Suppressor macrophage treated with lipopolysaccharide for 4 hours (primary cell): ENCODE data around the gene SGPP2.
"Not testable (repeated sequence)": the region's sequence is repeated elsewhere in the genome, so short reads cannot be mapped to it uniquely, and the experiment has no call there.

Experiments used
- DNase-seq: peaks from one replicate; pipeline ENCODE4 v3.0.0-alpha.2; 2020

The SGPP2 gene

GRCh38 chr2:222424276-222424728 lies at the start of gene SGPP2:
TSS of gene SGPP2 (plus strand) at chr2:222424543. CDS start at chr2:222424603, 60 bp downstream.
- no peak for DNase-seq

DNA sequence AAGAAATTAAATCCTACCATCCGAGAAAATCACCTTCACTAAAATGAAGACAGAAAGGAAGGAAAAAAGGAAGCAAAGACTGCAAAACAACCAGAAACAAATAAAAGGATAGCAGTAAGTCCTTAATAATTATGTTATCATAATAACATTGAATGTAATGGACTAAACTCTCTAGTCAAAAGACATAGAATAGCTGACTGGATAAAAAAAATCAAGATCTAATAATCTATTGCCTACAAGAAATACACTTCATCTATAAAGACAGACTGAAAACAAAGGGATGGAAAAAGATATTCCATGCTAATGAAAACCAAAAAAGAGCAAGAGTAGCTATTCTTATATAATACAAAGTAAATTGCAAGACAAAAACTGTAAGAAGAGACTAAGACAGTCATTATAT lies 48.5 kb upstream of the SGPP2 start:
- no peak for DNase-seq

DNA sequence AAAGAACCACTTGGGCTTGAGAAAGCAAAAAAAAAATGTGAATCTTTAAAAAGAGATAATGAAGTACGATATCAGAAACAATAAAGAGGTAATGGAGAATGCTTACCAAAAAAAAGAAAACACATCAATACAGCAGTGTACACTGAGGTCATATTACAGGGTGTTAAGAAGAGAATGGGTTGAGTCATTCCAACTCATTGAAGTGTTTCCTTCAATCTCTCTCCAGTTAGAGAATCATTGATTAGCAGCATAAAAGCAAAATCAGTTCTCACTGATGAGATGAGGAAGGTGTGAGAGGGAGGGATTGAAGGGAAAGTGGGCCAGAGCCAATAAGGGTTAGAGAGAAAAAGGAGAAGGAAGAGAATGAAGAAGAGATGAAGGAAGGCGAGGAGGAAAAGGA lies 43.9 kb upstream of the SGPP2 start:
- DNase-seq = no peak

- DNase-seq = no peak
Measured at GRCh38 chr2:222381566-222381965, 42.8 kb upstream of the SGPP2 start.

DNA sequence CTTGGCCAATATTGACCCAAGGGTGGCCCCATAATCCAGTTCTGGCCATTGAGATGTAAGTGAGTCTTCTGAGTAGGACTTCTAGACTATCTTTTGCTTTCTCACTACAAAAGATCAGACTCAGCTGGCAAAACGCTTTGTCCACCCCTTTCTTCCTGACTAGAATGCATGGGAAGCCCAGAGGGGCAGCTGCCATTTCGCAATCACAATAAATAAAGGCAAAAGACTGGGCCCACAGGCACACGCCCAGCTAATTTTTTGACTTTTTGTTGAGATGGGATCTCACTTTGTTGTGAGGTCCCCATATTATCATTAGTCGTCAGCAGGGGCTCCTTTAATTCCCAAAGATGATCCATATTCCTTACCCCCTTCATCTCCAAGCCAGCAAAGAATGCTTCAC lies 41.1 kb upstream of the SGPP2 start:
- no peak for DNase-seq

- peak; percentile 12 for DNase-seq
Measured at GRCh38 chr2:222391743-222392285, 32.5 kb upstream of the SGPP2 start.

DNA sequence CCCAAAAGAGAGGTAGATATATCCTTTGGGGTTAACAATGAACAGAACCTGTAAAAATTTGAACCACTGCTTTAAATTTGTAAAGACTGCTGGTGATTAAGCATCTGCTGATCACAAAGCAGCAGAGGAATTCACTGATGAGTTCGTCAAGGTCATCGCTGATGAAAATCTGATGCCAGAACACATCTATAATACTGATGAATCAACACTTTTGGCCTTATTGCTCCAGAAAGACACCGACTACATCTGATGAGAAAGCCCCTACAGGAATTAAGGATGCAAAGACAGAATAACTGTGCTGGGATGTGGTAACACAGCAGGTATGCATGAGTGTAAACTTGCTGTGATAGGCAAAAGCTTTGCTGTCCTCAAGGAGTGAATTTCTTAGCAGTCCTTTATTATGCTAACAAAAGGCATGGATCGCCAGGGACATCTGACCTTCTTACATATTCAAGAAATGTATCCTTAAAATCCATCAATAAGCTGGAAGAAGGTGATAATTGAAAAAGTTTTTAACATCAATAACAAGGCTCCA lies 30.5 kb upstream of the SGPP2 start:
- DNase-seq = no peak

GRCh38 chr2:222398446-222398885 lies 25.9 kb upstream of the SGPP2 start:
- DNase-seq = no peak

DNA sequence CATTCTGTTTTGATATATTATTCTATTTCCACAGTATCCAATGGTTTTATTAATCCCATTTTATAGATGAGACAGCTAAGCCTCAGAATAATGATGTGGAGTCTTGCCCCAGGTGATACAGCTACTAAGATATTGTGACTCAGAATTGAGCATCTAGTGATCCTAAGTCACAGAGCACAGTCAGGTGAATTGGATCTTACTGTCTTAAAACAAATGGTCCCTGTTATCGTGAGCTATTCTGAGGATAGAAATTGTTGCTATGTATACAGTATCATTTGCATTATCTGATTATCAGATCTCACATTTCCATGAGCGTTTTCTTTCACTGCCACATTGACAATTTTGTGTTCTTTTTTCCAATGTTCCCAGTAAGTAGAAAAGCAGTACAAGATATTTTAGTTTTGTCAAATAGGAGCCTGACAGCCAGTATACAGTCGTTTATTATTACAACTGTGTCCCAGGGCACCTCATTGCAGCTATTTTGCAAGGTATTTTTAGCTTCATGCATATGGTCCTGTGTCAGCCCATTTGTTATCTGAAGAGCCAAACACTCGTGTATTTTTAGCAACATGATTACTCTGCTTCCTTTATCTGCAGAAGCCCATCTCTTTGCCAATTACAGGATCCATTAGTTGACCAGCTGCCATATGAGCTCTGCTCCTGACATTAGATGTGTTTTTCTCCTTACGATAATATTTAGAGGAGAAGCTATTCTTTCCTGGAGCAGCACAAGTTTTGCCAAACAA lies 25.1 kb upstream of the SGPP2 start:
- DNase-seq = no peak

GRCh38 chr2:222404151-222404905 lies 20.0 kb upstream of the SGPP2 start:
- peak; percentile 90 for DNase-seq

DNA sequence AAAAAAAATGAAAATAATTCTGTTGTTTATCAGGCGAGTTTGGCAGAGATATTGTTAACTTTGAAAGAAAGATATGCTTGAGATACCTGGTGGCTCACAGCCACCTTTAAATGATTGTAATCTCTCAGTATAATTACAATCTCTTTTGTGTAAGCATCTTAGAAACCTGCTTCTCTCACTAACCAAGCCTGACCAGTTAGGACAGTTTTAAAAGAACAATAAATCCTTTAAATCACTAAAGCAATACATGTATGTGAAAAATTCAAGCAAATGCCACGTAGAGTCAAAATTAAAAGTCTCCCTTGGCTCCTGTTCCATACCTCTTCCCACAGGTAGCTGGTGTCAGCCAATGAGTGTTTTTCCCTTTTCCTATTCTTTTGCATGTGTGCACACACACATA lies 15.7 kb upstream of the SGPP2 start:
- DNase-seq = no peak

- no peak for DNase-seq
Measured at GRCh38 chr2:222410534-222410933, 13.8 kb upstream of the SGPP2 start.

DNA sequence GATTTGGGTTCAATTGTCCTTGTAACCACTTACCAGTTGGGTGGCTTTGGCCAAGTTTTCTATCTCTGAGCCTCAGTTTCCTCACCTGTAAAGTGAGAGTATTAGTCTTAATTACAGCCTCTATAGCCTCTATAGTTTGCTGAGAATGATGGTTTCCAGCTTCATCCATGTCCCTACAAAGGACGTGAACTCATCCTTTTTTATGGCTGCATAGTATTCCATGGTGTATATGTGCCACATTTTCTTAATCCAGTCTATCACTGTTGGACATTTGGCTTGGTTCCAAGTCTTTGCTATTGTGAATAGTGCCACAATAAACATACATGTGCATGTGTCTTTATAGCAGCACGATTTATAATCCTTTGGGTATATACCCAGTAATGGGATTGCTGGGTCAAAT lies 12.0 kb upstream of the SGPP2 start:
- not testable (repeated sequence) for DNase-seq

GRCh38 chr2:222413295-222413911 lies 10.9 kb upstream of the SGPP2 start:
- DNase-seq = no peak

GRCh38 chr2:222418739-222419138 lies 5.6 kb upstream of the SGPP2 start:
- no peak for DNase-seq

- no peak for DNase-seq
Measured at GRCh38 chr2:222420508-222420907, 3.8 kb upstream of the SGPP2 start.

DNA sequence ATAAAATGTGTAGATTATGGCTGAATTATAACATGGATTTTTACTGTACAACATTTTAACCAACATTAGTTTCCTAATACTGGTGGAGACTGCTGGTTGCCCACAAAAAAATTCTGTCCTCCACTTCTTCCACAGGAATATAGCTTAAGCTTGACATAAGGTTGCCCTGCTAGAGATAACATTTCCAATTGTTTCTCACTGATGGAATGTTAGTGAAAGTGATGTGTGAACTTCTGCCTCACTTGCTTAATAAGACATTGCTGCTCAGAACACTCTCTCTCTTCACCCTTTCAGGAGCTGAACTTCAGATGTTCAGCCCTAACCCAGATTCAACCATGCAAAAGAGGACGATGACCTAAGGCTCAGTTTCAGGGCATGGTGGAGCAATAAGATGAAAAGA lies 2.7 kb upstream of the SGPP2 start:
- DNase-seq = no peak

DNA sequence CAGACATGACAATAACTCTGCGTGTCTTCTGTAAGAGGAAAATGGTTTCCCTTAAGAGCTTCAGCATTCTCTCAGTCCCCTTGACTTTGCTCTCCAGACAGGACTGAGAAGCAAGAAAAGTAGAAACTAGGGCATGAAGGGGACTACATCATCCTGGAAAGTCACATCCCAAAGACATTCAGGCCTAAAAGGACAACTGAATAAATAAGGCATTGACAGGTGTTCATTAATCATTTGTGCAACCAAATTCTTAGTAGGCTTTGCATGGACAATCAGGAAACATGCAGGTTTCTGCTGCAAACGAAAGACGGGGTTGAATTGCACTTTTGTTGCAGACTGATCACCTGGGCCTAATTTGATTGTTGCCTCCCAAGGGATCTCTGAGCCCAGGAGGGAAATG lies 1.2 kb upstream of the SGPP2 start:
- no peak for DNase-seq

GRCh38 chr2:222423632-222424275 lies 589 bp upstream of the SGPP2 start:
- peak; percentile 94 for DNase-seq

DNA sequence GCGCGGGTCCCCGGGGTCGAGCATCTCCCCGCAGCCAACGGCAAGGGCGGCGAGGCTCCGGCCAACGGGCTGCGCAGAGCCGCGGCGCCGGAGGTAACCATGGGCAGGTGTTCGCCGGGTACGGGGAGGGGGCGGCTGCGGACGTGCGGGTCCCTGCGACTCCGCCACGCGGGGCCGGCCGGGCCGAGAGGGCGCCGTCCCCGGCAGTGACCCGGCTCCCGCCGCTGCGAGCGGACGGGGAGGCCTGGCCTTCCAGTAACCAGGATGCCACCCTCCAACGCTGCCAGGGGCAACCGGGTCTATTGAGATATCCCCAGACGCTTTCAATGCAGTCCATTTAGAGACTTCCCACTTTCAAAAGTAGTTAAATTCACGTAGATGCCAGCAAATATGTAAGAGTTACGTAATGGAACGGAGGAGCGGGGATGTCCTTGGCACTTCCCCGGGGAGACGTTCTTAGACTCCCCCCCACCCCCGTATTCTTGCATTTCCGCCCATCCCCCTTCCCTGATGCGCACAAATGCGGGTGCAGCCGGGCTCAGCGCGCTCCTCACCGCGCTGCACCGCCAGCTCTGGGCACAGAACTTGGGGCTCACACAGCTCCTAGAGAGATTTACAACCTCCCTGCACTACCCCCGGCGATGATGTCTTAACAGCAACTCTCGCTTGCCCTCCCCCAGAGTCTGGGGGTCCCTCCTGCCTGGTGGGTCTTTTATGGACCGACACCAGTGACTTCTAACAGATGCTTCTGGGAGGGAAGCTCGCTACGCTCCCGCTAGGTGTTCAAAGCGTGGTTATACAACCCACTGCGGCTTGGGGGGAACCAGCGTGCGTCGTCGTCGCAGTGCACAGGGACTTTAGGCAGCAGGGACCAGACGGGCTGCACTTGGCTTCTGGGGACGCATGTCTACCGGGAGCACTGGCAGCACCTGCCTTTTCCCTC lies 657 bp downstream of the SGPP2 start:
- peak; percentile 86 for DNase-seq

GRCh38 chr2:222427646-222428301 lies 3.4 kb downstream of the SGPP2 start:
- no peak for DNase-seq
